GM21423 (cell line): ENCODE measurements around the gene TUBB2A.
"Not testable (repeated sequence)": the region's sequence is repeated elsewhere in the genome, so short reads cannot be mapped to it uniquely, and the experiment has no call there.

ENCODE experiments used
- ATAC-seq: cut with Tn5 transposase; IDR thresholded peaks from one replicate; pipeline ENCODE4 v1.9.1; 2021; ENCODE audit warnings: mild to moderate bottlenecking, moderate library complexity; ENCODE audit not compliant: unreplicated experiment

TUBB2A gene

GRCh38 chr6:3183066-3183465 lies 25.7 kb upstream of the TUBB2A start:
- ATAC-seq: no peak

GRCh38 chr6:3181105-3181504 lies 23.8 kb upstream of the TUBB2A start:
- ATAC-seq: no peak

GRCh38 chr6:3179945-3180344 lies 22.6 kb upstream of the TUBB2A start:
- not testable (repeated sequence) for ATAC-seq

DNA sequence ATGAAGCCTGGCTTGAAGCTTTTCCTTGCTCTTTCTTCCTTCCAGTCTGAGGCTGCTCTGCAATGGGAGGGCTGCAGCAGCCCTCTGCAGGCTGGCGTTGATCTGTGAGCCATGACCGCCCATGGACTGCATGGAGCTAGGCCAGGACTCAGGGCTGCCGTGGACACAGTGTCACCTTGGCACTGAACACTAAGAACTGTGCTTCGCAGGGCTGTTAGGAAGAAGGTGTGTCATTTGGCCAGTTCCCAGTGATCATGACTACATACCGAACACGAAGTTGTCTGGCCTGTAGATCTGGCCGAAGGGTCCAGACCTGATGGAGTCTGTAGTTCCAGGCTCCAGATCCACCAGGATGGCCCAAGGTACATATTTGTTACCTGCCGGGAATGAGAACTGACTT lies 21.3 kb upstream of the TUBB2A start:
- not testable (repeated sequence) for ATAC-seq

GRCh38 chr6:3176562-3177355 lies 19.4 kb upstream of the TUBB2A start:
- no peak for ATAC-seq

GRCh38 chr6:3175715-3176402 lies 18.5 kb upstream of the TUBB2A start:
- ATAC-seq: no peak

DNA sequence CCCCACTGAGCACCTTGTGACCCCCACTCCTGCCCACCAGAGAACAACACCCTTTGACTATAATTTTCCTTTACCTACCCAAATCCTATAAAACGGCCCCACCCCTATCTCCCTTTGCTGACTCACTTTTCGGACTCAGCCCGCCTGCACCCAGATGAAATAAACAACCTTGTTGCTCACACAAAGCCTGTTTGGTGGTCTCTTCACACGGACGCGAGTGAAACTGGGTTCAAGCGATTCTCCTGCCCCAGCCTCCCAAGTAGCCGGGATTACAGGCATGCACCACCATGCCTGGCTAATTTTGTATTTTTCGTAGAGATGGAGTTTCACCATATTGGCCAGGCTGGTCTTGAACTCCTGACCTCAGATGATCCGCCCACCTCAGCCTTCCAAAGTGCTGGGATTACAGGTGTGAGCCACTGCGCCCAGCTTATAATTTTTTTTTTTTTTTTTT lies 16.3 kb upstream of the TUBB2A start:
- ATAC-seq: not testable (repeated sequence)

- not testable (repeated sequence) for ATAC-seq
Measured at GRCh38 chr6:3172789-3173188, 15.4 kb upstream of the TUBB2A start.

DNA sequence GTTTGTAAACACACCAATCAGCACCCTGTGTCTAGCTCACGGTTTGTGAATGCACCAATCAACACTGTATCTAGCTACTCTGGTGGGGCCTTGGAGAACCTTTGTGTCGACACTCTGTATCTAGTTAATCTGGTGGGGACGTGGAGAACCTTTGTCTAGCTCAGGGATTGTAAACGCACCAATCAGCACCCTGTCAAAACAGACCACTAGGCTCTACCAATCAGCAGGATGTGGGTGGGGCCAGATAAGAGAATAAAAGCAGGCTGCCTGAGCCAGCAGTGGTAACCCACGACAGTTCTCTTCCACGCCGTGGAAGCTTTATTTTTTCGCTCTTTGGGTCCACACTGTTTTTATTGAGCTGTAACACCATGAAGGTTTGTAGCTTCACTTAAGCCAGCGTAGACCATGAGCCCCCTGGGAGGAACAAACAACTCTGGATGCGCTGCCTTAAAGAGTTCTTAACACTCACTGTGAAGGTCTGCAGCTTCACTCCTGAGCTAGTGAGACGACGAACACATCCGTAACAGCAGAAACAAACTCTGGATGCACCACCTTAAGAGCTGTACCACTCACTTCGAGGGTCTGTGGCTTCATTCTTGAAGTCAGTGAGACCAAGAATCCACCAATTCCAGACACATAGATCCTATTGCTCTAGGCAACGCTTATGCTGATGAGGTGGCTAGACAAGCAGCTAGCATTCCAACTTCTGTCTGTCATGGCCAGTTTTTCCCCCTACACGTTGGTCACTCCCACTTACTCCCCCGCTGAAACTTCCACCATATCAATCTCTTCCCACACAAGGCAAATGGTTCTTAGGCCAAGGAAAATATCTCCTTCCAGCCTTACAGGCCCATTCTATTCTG lies 14.2 kb upstream of the TUBB2A start:
- ATAC-seq: not testable (repeated sequence)

DNA sequence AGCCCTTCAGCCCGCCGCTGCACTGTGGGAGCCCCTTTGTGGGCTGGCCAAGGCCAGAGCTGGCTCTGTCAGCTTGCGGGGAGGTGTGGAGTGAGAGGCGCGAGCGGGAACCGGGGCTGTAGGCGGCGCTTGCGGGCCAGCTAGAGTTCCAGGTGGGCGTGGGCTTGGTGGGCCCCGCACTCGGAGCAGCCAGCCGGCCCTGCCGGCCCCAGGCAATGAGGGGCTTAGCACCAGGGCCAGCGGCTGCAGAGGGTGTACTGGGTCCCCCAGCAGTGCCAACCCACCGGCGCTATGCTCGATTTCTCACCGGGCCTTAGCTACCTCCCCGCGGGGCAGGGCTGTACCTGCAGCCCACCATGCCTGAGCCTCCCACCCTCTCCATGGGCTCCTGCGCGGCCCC lies 13.3 kb upstream of the TUBB2A start:
- ATAC-seq: not testable (repeated sequence)

GRCh38 chr6:3168046-3168445 lies 10.7 kb upstream of the TUBB2A start:
- not testable (repeated sequence) for ATAC-seq

DNA sequence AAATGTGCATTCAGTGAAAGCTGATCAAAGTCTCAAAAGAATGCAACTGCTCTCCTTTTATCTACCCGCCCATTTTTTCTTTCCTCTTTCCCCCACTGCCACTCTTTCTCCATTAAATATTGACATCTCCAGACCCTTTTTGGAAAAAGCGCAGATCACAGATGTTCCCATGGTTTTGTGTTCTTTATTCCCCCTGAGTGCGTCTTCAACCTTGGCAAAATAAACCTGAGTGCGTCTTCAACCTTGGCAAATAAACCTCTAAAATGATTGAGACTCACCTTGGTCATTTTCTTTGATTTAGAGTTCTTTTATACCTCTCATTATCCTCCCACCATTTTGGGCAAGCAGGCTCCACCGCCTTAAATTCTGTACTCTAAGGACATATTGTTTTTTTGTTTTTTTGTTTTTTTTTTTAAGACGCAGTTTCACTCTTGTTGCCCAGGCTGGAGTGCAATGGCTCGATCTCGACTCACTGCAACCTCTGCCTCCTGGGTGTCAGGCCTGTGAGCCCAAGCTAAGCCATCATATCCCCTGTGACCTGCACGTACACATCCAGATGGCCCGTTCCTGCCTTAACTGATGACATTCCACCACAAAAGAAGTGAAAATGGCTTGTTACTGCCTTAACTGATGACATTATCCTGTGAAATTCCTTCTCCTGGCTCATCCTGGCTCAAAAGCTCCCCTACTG lies 9.3 kb upstream of the TUBB2A start:
- ATAC-seq: not testable (repeated sequence)

DNA sequence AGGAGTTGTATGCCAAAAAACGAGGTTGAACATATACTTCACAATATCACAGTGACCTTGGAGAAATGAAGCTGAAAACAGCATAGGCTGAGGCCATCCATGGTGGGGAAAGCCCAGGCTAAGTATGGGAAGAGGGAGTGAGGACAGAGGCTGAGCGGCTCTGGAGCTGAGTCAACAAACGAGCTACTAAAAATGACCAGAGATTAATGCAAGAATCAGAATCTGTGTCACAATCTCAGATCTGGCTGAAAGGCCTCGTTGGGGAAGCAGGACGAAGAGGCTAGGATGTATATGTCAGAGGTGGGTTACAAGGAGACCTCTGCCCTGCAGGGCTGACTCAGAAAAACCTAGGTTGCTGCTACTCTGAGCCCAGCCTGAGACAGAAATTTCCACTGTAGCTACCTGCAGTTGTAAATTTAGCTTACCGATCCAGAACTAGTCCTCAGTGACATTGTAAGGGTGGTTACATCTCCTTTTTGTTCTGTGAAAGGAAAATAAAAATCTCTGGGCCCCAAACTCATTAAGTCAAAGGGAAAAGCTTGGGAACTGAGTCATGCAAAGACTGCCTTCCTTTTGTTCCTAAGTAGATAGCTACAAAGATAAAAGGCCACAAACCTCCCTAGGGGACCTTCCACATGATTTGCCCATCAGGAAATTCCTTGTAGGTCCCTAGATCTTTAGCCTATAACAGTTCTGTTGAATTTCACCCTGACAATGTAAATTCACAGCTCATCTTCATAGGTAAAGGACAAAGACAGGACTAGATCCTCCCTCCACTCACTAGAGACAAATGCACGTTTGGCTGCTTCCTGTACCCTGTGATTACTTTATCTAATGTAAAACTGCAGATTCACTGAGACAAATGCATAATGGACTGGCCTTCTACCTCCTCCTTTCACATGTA lies 8.5 kb upstream of the TUBB2A start:
- ATAC-seq: no peak

- no peak for ATAC-seq
Measured at GRCh38 chr6:3164388-3164787, 7.0 kb upstream of the TUBB2A start.

- ATAC-seq: no peak
Measured at GRCh38 chr6:3163248-3163594, 5.9 kb upstream of the TUBB2A start.

GRCh38 chr6:3162565-3163247 lies 5.4 kb upstream of the TUBB2A start:
- ATAC-seq: peak; percentile 67

GRCh38 chr6:3162067-3162497 lies 4.7 kb upstream of the TUBB2A start:
- no peak for ATAC-seq

- ATAC-seq: no peak
Measured at GRCh38 chr6:3159805-3160781, 2.7 kb upstream of the TUBB2A start.
